Measurements from ENCODE around the gene FNBP1.
A peak's percentile ranks its signal among the peaks of the same experiment; 100 is the strongest.

The FNBP1 gene

DNA sequence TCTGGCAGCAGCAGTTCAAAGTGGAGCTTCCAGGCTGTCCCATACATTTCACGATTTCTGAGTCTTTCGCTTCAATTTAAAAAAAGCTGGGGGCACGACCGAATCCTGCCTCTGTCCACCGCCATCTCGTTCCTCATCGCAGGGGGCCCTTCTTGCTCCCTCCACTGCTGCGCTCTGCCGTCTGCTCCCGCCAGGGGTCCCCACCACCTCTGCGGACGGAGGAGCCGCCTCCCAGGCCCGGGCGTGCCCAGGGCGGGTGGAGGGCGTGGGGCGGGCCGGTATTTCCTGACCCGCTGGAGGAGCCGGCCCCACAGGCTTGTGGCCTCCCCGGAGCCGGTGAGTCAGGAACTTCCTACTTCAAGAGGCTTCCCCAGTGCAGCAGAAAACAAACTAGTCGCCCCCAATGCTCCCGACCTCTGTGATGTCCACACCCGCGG is 157.3 kb downstream of the FNBP1 start (continued):
- TF ChIP-seq, protein P1, sequence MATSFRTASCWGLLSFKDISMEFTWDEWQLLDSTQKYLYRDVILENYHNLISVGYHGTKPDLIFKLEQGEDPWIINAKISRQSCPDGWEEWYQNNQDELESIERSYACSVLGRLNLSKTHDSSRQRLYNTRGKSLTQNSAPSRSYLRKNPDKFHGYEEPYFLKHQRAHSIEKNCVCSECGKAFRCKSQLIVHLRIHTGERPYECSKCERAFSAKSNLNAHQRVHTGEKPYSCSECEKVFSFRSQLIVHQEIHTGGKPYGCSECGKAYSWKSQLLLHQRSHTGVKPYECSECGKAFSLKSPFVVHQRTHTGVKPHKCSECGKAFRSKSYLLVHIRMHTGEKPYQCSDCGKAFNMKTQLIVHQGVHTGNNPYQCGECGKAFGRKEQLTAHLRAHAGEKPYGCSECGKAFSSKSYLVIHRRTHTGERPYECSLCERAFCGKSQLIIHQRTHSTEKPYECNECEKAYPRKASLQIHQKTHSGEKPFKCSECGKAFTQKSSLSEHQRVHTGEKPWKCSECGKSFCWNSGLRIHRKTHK (tag by site-specific recombination; IDR thresholded peaks at IDR 0.05): no peak
- TF ChIP-seq, protein P2, sequence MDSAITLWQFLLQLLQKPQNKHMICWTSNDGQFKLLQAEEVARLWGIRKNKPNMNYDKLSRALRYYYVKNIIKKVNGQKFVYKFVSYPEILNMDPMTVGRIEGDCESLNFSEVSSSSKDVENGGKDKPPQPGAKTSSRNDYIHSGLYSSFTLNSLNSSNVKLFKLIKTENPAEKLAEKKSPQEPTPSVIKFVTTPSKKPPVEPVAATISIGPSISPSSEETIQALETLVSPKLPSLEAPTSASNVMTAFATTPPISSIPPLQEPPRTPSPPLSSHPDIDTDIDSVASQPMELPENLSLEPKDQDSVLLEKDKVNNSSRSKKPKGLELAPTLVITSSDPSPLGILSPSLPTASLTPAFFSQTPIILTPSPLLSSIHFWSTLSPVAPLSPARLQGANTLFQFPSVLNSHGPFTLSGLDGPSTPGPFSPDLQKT (IDR thresholded peaks at IDR 0.05; ENCODE audit: borderline replicate concordance, low read depth, low read length): no peak
- TF ChIP-seq ZNF791 (tag by site-specific recombination; IDR thresholded peaks at IDR 0.05): no peak
- peak; percentile 73 for TF ChIP-seq ZFHX2 (tag by site-specific recombination; conservative IDR thresholded peaks at IDR 0.05)
- no peak for TF ChIP-seq SALL2 (tag by site-specific recombination; IDR thresholded peaks at IDR 0.05; ENCODE audit: borderline replicate concordance)
- 0 out of 2 replicates have a peak, but pooled peaks have one; percentile 30 for TF ChIP-seq ZNF501 (tag by site-specific recombination; IDR thresholded peaks at IDR 0.05)
- TF ChIP-seq ZBTB1 (tag by site-specific recombination; IDR thresholded peaks at IDR 0.05): no peak
- TF ChIP-seq, protein P3, sequence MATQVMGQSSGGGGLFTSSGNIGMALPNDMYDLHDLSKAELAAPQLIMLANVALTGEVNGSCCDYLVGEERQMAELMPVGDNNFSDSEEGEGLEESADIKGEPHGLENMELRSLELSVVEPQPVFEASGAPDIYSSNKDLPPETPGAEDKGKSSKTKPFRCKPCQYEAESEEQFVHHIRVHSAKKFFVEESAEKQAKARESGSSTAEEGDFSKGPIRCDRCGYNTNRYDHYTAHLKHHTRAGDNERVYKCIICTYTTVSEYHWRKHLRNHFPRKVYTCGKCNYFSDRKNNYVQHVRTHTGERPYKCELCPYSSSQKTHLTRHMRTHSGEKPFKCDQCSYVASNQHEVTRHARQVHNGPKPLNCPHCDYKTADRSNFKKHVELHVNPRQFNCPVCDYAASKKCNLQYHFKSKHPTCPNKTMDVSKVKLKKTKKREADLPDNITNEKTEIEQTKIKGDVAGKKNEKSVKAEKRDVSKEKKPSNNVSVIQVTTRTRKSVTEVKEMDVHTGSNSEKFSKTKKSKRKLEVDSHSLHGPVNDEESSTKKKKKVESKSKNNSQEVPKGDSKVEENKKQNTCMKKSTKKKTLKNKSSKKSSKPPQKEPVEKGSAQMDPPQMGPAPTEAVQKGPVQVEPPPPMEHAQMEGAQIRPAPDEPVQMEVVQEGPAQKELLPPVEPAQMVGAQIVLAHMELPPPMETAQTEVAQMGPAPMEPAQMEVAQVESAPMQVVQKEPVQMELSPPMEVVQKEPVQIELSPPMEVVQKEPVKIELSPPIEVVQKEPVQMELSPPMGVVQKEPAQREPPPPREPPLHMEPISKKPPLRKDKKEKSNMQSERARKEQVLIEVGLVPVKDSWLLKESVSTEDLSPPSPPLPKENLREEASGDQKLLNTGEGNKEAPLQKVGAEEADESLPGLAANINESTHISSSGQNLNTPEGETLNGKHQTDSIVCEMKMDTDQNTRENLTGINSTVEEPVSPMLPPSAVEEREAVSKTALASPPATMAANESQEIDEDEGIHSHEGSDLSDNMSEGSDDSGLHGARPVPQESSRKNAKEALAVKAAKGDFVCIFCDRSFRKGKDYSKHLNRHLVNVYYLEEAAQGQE (tag by site-specific recombination; IDR thresholded peaks at IDR 0.05): peak; percentile 66
- TF ChIP-seq, protein P4, sequence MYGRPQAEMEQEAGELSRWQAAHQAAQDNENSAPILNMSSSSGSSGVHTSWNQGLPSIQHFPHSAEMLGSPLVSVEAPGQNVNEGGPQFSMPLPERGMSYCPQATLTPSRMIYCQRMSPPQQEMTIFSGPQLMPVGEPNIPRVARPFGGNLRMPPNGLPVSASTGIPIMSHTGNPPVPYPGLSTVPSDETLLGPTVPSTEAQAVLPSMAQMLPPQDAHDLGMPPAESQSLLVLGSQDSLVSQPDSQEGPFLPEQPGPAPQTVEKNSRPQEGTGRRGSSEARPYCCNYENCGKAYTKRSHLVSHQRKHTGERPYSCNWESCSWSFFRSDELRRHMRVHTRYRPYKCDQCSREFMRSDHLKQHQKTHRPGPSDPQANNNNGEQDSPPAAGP (tag by site-specific recombination; IDR thresholded peaks at IDR 0.05): peak; percentile 91
- peak; percentile 76 for TF ChIP-seq KLF9 (tag by site-specific recombination; IDR thresholded peaks at IDR 0.05; ENCODE audit: low read depth)
- TF ChIP-seq ZNF335 (tag by site-specific recombination; conservative IDR thresholded peaks at IDR 0.05): peak; percentile 71
- no peak for TF ChIP-seq ZNF658 (tag by site-specific recombination; IDR thresholded peaks at IDR 0.05)
- TF ChIP-seq, protein P5, sequence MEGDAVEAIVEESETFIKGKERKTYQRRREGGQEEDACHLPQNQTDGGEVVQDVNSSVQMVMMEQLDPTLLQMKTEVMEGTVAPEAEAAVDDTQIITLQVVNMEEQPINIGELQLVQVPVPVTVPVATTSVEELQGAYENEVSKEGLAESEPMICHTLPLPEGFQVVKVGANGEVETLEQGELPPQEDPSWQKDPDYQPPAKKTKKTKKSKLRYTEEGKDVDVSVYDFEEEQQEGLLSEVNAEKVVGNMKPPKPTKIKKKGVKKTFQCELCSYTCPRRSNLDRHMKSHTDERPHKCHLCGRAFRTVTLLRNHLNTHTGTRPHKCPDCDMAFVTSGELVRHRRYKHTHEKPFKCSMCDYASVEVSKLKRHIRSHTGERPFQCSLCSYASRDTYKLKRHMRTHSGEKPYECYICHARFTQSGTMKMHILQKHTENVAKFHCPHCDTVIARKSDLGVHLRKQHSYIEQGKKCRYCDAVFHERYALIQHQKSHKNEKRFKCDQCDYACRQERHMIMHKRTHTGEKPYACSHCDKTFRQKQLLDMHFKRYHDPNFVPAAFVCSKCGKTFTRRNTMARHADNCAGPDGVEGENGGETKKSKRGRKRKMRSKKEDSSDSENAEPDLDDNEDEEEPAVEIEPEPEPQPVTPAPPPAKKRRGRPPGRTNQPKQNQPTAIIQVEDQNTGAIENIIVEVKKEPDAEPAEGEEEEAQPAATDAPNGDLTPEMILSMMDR (tag by site-specific recombination; IDR thresholded peaks at IDR 0.05): peak; percentile 90
- TF ChIP-seq, protein P6, sequence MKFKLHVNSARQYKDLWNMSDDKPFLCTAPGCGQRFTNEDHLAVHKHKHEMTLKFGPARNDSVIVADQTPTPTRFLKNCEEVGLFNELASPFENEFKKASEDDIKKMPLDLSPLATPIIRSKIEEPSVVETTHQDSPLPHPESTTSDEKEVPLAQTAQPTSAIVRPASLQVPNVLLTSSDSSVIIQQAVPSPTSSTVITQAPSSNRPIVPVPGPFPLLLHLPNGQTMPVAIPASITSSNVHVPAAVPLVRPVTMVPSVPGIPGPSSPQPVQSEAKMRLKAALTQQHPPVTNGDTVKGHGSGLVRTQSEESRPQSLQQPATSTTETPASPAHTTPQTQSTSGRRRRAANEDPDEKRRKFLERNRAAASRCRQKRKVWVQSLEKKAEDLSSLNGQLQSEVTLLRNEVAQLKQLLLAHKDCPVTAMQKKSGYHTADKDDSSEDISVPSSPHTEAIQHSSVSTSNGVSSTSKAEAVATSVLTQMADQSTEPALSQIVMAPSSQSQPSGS (tag by site-specific recombination; IDR thresholded peaks at IDR 0.05; ENCODE audit: low read depth): no peak
- TF ChIP-seq ZNF37A (tag by site-specific recombination; IDR thresholded peaks at IDR 0.05): no peak
- TF ChIP-seq ZNF292 (tag by site-specific recombination; IDR thresholded peaks at IDR 0.05; ENCODE audit: borderline replicate concordance, low read depth): no peak
- TF ChIP-seq ZNF561 (tag by site-specific recombination; IDR thresholded peaks at IDR 0.05; ENCODE audit: borderline replicate concordance): peak; percentile 83; the same call in 1 of the 2 replicates
